Trophoblast cell (in vitro differentiated cells and primary cell): ENCODE measurements around the gene PCDHB3.

ENCODE experiments used
- DNase-seq, 2 donors: peaks; one replicate each; pipeline ENCODE4 v3.0.0-alpha.2; 2016
- H2AFZ ChIP-seq: 2 replicates; pipeline ENCODE4 v1.6.1; 2013; ENCODE audit warnings: low read length, moderate library complexity, mild to moderate bottlenecking; ENCODE audit not compliant: insufficient read depth, poor library complexity
- H2AK5ac ChIP-seq: 2 replicates; pipeline ENCODE4 v1.6.1; 2013; ENCODE audit warnings: mild to moderate bottlenecking, low read length
- H2BK120ac ChIP-seq: 2 replicates; pipeline ENCODE4 v1.6.1; 2013; ENCODE audit warnings: low read length, mild to moderate bottlenecking, moderate library complexity; ENCODE audit not compliant: insufficient read depth, poor library complexity
- H2BK12ac ChIP-seq: 2 replicates; pipeline ENCODE4 v1.6.1; 2013; ENCODE audit warnings: mild to moderate bottlenecking, low read length, moderate library complexity
- H2BK5ac ChIP-seq: 2 replicates; pipeline ENCODE4 v1.6.1; 2013; ENCODE audit warnings: low read length, low read depth, moderate library complexity, mild to moderate bottlenecking; ENCODE audit not compliant: poor library complexity
- H3K14ac ChIP-seq: 2 replicates; pipeline ENCODE4 v1.6.1; 2013; ENCODE audit warnings: mild to moderate bottlenecking, low read length
- H3K18ac ChIP-seq: 2 replicates; pipeline ENCODE4 v1.6.1; 2013; ENCODE audit warnings: mild to moderate bottlenecking, low read length
- H3K23ac ChIP-seq: 2 replicates; pipeline ENCODE4 v1.6.1; 2013; ENCODE audit warnings: low read length
- H3K27ac ChIP-seq: 2 replicates; pipeline ENCODE4 v1.5.1; 2013; ENCODE audit warnings: low read depth, mild to moderate bottlenecking, inconsistent platforms, low read length, moderate library complexity
- H3K27me3 ChIP-seq: 2 replicates; pipeline ENCODE4 v1.6.1; 2013; ENCODE audit warnings: inconsistent platforms, mild to moderate bottlenecking, low read length, moderate library complexity; ENCODE audit not compliant: insufficient read depth
- H3K36me3 ChIP-seq, 2 experiments: 1 replicate in 1 of 2; 2 replicates in 1 of 2; pipeline ENCODE4 v1.6.1; 2013; ENCODE audit warnings: low read length in 2 of 2, mild to moderate bottlenecking in 2 of 2, moderate library complexity in 1 of 2; ENCODE audit not compliant: insufficient read depth in 2 of 2, control insufficient read depth in 1 of 2
- H3K4ac ChIP-seq: 2 replicates; pipeline ENCODE4 v1.6.1; 2013; ENCODE audit warnings: low read depth, mild to moderate bottlenecking, low read length, moderate library complexity
- H3K4me1 ChIP-seq, 2 experiments: 1 replicate in 1 of 2; 2 replicates in 1 of 2; pipeline ENCODE4 v1.6.1; 2013; ENCODE audit warnings: low read length in 2 of 2, mild to moderate bottlenecking in 2 of 2, moderate library complexity in 1 of 2; ENCODE audit not compliant: insufficient read depth in 2 of 2, control insufficient read depth in 1 of 2
- H3K4me2 ChIP-seq: 2 replicates; pipeline ENCODE4 v1.6.1; 2013; ENCODE audit warnings: inconsistent platforms, mild to moderate bottlenecking, low read length, moderate library complexity
- H3K4me3 ChIP-seq: 2 replicates; pipeline ENCODE4 v1.5.1; 2013; ENCODE audit warnings: mild to moderate bottlenecking, low read depth, low read length, inconsistent platforms
- H3K79me1 ChIP-seq: one replicate; pipeline ENCODE4 v1.6.1; 2013; ENCODE audit warnings: low read length
- H3K79me2 ChIP-seq: 2 replicates; pipeline ENCODE4 v1.6.1; 2013; ENCODE audit warnings: low read length, mild to moderate bottlenecking; ENCODE audit not compliant: control insufficient read depth, insufficient read depth, poor library complexity
- H3K9ac ChIP-seq: 2 replicates; pipeline ENCODE4 v1.6.1; 2013; ENCODE audit warnings: mild to moderate bottlenecking, low read length
- H3K9me3 ChIP-seq: 2 replicates; pipeline ENCODE4 v1.6.1; 2013; ENCODE audit warnings: low read depth, mild to moderate bottlenecking, control low read depth, inconsistent platforms, low read length; ENCODE audit not compliant: insufficient read depth
- H4K12ac ChIP-seq: 2 replicates; pipeline ENCODE4 v1.6.1; 2013; ENCODE audit warnings: low read depth, mild to moderate bottlenecking, low read length, moderate library complexity
- H4K8ac ChIP-seq: 2 replicates; pipeline ENCODE4 v1.6.1; 2013; ENCODE audit warnings: low read depth, mild to moderate bottlenecking, low read length, moderate library complexity
- H4K91ac ChIP-seq: one replicate; pipeline ENCODE4 v1.6.1; 2013; ENCODE audit warnings: low read depth, mild to moderate bottlenecking, low read length, moderate library complexity
- WGBS: extraction: QIAGEN DNeasy Blood & Tissue Kit; methylation state at CpG from one replicate; pipeline ENCODE4 v1.1.7; 2013; ENCODE audit warnings: missing lambda C conversion rate; ENCODE audit not compliant: insufficient read length, insufficient coverage; ENCODE audit errors: extremely low coverage; 5-methylcytosine and 5-hydroxymethylcytosine counted together

PCDHB3 gene

GRCh38 chr5:141082228-141082627 lies 18.0 kb upstream of the PCDHB3 start:
- no peak overlapping the region for H3K27ac ChIP-seq
- H4K12ac ChIP-seq = no peak overlapping the region
- H3K79me1 ChIP-seq = no peaks in the 10 kb centered on the region
- H2BK5ac ChIP-seq = no peak overlapping the region
- no peak overlapping the region for H3K23ac ChIP-seq
- H2BK120ac ChIP-seq = no peak overlapping the region
- H3K18ac ChIP-seq = no peak overlapping the region
- no peak overlapping the region for H4K8ac ChIP-seq
- no peaks in the 10 kb centered on the region for H3K4me1 ChIP-seq
- no peak overlapping the region for H3K4me2 ChIP-seq
- no peak overlapping the region for H2AK5ac ChIP-seq
- H3K27me3 ChIP-seq = no peaks in the 10 kb centered on the region
- no peak overlapping the region for H2AFZ ChIP-seq
- H3K9me3 ChIP-seq = no peaks in the 10 kb centered on the region
- H3K9ac ChIP-seq = no peak overlapping the region
- no peak overlapping the region for H2BK12ac ChIP-seq
- no peak overlapping the region for H3K14ac ChIP-seq
- H3K79me2 ChIP-seq = no peaks in the 10 kb centered on the region
- no peak overlapping the region for H4K91ac ChIP-seq
- H3K36me3 ChIP-seq = no peaks in the 10 kb centered on the region
- no peak for DNase-seq
- H3K4me3 ChIP-seq = no peak overlapping the region
- no peak overlapping the region for H3K4ac ChIP-seq

DNA sequence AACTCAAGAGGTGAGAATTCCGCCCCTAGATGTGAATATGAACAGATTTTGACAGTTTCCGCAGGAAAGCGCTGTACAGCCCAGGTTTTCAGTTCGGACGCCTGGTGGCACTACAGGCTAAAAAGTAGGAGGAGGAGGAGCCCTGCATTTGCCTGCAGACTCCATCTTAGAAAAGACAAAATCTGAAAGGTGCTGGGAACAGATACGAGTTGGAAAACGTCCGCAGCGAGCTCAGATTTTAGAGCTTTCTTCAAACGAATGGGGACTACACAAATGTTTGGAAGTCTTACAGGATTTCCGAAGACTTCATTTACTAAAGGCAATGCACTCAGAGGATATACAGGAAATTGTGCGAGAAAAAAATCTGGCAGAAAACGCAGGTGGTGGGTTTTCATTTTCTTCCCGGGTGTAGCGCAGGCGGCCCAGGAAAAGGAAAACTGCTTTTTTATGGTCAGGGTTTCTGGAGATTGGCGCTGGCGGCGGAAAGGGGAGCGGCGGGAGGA lies 15.7 kb upstream of the PCDHB3 start:
- H2AK5ac ChIP-seq = no peak overlapping the region
- DNase-seq = peak in 1 of 2 donors; percentile 2
- H2BK5ac ChIP-seq = no peak overlapping the region
- WGBS = no CpG with 5 or more reads among the region's 21 CpGs
- no peak overlapping the region for H3K23ac ChIP-seq
- no peak overlapping the region for H3K4ac ChIP-seq
- H3K14ac ChIP-seq = no peak overlapping the region
- peak overlapping the region; percentile 43 for H3K4me2 ChIP-seq
- no peak overlapping the region for H4K12ac ChIP-seq
- H2BK12ac ChIP-seq = no peak overlapping the region
- no peaks in the 10 kb centered on the region for H3K27me3 ChIP-seq
- H3K36me3 ChIP-seq = no peaks in the 10 kb centered on the region
- H3K4me3 ChIP-seq = no peak overlapping the region
- H2AFZ ChIP-seq = peak overlapping the region; percentile 96
- no peak overlapping the region for H3K9ac ChIP-seq
- no peak overlapping the region for H4K91ac ChIP-seq
- no peaks in the 10 kb centered on the region for H3K4me1 ChIP-seq
- H2BK120ac ChIP-seq = no peak overlapping the region
- H3K27ac ChIP-seq = no peak overlapping the region
- H3K79me2 ChIP-seq = no peaks in the 10 kb centered on the region
- no peaks in the 10 kb centered on the region for H3K79me1 ChIP-seq
- no peak overlapping the region for H3K18ac ChIP-seq
- peak overlapping the region; percentile 73 for H4K8ac ChIP-seq
- no peaks in the 10 kb centered on the region for H3K9me3 ChIP-seq

DNA sequence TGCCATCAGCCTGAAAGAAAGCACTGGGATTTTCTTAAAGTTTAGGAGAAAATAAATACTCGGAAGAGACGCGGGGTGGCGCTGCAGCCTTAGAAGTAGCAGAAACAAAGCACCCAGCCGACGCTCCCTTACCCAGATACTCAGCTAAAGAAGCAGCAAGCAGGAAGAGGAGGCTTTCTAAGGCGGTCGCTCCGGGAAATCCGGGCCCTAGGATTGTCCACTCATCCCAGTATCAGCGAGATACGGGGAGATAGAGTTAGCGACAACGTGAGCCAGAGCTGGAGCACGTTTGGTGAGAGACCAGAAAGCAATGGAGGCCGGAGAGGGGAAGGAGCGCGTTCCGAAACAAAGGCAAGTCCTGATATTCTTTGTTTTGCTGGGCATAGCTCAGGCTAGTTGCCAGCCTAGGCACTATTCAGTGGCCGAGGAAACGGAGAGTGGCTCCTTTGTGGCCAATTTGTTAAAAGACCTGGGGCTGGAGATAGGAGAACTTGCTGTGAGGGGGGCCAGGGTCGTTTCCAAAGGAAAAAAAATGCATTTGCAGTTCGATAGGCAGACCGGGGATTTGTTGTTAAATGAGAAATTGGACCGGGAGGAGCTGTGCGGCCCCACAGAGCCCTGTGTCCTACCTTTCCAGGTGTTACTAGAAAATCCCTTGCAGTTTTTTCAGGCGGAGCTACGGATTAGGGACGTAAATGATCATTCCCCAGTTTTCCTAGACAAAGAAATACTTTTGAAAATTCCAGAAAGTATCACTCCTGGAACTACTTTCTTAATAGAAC lies 5.6 kb upstream of the PCDHB3 start, which contains the start of gene PCDHB2:
PCDHB2 (plus strand) TSS at position 135 of the 782 bp plus-strand sequence; CDS start at position 311, 176 bp downstream.
- Histone ChIP-seq H2AFZ (peak within 1 kb of the TSS; percentile 75), H4K91ac (peak within 1 kb of the TSS; percentile 53), H3K4ac (no peak within 1 kb of the TSS), H3K23ac (no peak within 1 kb of the TSS), H3K4me3 (peak within 1 kb of the TSS; percentile 82), H3K36me3 (peaks cover 4 to 5% of the 10 kb centered on the region in 2 experiments), H3K27ac (peak within 1 kb of the TSS; percentile 8), H3K4me1 (peaks cover 0 to 5% of the 10 kb centered on the region in 2 experiments), H3K9ac (peak within 1 kb of the TSS; percentile 96), H3K79me1 (peaks cover 4% of the 10 kb centered on the region), H4K8ac (peak within 1 kb of the TSS; percentile 84), H3K14ac (peak within 1 kb of the TSS; percentile 48), H2BK120ac (peak within 1 kb of the TSS; percentile 6), H3K27me3 (no peaks in the 10 kb centered on the region), H2BK12ac (no peak within 1 kb of the TSS), H3K79me2 (peaks cover 2% of the 10 kb centered on the region), H3K9me3 (peaks cover 3% of the 10 kb centered on the region), H2BK5ac (peak within 1 kb of the TSS; percentile 12), H2AK5ac (no peak within 1 kb of the TSS), H4K12ac (peak within 1 kb of the TSS; percentile 49), H3K4me2 (peak within 1 kb of the TSS; percentile 65), H3K18ac (peak within 1 kb of the TSS; percentile 50)
- no CpG with 5 or more reads among the region's 29 CpGs for WGBS
- DNase-seq = no peak

DNA sequence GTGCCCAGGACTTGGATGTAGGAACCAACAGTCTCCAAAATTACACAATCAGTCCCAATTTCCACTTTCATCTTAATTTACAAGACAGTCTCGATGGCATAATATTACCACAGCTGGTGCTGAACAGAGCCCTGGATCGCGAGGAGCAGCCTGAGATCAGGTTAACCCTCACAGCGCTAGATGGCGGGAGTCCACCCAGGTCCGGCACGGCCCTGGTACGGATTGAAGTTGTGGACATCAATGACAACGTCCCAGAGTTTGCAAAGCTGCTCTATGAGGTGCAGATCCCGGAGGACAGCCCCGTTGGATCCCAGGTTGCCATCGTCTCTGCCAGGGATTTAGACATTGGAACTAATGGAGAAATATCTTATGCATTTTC lies 5.0 kb upstream of the PCDHB3 start:
- H3K4me3 ChIP-seq = no peak overlapping the region
- H3K27ac ChIP-seq = no peak overlapping the region
- H3K4ac ChIP-seq = no peak overlapping the region
- peak overlapping the region; percentile 65 for H3K4me2 ChIP-seq
- H3K14ac ChIP-seq = peak overlapping the region; percentile 3
- no peak overlapping the region for H3K9ac ChIP-seq
- H2BK5ac ChIP-seq = no peak overlapping the region
- WGBS = no CpG with 5 or more reads among the region's 12 CpGs
- no peaks in the 10 kb centered on the region for H3K27me3 ChIP-seq
- H3K23ac ChIP-seq = no peak overlapping the region
- peaks cover 0 to 5% of the 10 kb centered on the region in 2 experiments for H3K4me1 ChIP-seq
- H3K9me3 ChIP-seq = peaks cover 2% of the 10 kb centered on the region
- no peak overlapping the region for H2BK120ac ChIP-seq
- H3K79me2 ChIP-seq = peaks cover 2% of the 10 kb centered on the region
- H2BK12ac ChIP-seq = no peak overlapping the region
- H3K79me1 ChIP-seq = peaks cover 4% of the 10 kb centered on the region
- no peak for DNase-seq
- H3K18ac ChIP-seq = no peak overlapping the region
- H4K91ac ChIP-seq = no peak overlapping the region
- H4K12ac ChIP-seq = peak overlapping the region; percentile 1
- no peak overlapping the region for H2AFZ ChIP-seq
- peaks cover 4 to 5% of the 10 kb centered on the region in 2 experiments for H3K36me3 ChIP-seq
- H2AK5ac ChIP-seq = no peak overlapping the region
- no peak overlapping the region for H4K8ac ChIP-seq
